KG1 (cell line): ENCODE measurements around the gene GPC5.
"Not testable (repeated sequence)": the region's sequence is repeated elsewhere in the genome, so short reads cannot be mapped to it uniquely, and the experiment has no call there.

Experiments used
- DNase-seq: peaks from one replicate; lab custom pipeline; 2025; lab: John Stamatoyannopoulos, UW

Gene GPC5

DNA sequence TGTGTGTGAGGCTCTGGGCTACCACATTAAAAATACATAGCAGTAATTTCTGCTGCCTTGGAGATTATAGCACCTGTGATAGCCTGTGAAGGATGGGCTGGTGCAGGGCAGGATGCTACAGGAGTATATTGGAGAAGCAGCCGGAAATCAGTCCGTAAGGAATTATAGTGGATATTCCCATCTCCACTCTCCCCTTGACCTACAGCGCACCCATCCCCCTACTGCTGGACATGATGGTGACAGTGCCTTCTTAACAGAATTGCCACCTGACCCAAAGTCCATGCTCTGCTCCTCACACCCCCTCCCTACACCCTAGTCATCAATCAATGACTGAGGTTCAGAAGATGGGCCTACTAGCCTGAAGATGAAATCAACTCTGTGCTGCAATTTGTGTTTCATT lies 376.0 kb downstream of the GPC5 start:
- no peak for DNase-seq

DNA sequence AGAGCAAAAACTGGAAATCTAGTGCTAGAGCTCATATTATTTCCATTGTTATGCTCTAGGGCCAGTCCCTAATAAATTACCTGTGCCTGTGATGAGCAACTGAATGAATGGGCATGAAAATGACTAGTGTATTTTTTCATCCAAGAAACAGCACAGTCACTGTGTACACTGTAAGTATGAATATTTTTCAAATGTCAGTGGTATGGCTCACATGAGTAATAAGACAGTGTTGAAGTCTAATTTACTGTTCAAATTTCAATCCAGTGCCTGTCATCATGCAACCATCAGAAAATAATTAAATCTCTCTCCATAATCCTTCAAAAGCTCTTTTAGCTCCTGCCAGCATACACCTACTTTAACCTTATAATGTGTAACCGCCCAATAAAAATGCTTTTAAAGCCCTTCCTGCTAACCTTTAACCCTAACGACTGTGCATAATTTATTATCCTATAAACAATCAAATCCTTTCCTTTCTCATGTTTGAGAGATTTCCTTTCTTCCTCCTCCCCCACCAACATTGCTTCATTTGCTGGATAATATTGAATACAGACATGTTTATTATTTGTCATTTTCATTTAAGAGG lies 378.3 kb downstream of the GPC5 start:
- no peak for DNase-seq

DNA sequence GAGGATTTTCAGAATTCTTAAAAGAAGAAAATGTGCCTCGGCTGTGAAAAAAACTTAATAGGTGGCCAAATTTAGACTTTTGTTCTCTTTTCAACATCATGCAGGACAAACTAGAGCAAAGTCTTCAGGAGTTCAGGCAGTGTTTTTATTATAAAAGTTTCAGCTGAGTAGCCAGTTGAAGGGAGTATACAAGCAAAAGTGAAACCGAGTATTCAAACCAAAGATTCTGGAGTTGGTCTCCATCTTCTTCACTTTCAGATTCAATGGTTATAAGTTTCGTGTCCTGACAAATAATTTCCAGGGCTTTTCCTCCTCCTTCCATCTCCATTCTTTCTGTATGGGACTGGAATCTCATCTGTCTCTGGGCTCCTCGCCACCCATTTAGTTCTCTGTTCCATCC lies 379.7 kb downstream of the GPC5 start:
- DNase-seq: no peak

DNA sequence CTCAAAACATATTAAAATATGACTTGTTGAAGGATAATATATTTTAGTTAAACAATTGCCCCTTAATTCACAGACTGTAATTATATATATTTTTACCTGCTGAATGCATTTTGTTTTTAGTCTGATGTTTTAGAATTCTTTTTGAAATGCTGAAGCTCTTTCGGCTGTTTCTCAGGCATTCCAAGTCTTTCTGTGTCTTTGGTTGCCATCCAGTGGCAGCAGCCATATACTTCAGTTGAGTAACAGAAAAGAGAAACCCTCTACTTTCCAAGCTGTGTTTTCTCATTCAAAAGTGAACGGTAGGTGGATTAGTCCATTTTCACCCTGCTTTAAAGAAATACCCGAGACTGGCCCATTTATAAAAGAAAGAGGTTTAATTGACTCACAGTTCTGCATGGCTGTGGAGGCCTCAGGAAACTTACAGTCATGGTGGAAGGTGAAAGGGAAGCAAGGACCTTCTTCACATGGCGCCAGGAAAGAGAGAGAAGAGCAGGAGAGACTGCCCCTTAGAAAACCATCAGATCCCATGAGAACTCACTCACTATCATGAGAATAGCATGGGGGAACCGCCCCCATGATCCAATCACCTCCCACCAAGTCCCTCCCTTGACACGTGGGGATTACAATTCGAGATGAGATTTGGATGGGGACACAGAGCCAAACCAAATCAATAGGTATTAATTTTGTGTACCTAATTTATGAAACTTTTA lies 383.7 kb downstream of the GPC5 start:
- DNase-seq: not testable (repeated sequence)

DNA sequence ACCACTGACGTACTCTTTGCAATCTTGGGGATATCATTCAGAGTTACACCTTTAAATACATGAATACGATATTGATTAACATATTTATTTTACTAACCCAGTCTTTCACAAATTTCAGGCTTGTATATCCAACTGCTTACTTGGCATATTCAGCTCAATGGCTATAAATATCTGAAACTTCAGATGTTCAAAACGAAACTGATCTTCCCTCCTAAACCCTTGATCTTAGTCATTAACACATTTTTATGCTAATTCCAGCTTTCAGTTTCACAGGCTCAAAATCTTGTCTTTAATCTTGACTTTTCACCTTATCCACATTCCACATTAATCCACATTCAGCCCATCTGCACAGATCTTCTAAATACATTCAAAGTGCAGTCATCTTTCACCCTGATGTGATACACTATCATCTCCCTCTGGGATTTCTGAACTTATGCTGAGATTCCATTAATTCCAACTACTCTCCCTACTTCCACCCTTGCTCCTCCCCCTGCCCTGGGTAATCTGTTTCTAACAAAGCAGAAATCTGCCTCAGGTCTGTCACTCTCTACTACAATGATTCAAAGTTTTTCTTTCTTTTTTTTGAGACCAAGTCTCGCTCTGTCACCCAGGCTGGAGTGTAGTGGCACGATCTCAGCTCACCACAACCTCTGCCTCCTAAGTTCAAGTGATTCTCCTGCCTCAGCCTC lies 387.2 kb downstream of the GPC5 start:
- DNase-seq: no peak

DNA sequence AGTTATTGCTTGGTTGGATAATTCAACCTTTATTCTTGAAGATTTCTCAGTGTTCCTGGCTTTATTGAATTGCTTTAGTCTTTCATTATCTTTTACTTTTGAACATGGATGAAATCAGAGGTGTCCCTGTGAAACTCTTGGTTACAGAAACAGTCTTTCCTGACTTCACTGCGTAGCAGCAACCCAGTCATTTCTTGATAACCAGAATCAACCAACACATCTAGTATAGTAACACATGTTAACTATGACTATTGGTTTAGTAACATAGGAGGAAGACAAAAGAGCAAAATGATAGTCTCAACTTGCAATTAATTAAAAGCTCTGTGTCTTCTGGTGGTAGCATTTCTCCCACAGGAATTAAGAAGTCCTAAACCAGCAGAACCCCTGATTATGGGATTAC lies 393.6 kb downstream of the GPC5 start:
- no peak for DNase-seq

DNA sequence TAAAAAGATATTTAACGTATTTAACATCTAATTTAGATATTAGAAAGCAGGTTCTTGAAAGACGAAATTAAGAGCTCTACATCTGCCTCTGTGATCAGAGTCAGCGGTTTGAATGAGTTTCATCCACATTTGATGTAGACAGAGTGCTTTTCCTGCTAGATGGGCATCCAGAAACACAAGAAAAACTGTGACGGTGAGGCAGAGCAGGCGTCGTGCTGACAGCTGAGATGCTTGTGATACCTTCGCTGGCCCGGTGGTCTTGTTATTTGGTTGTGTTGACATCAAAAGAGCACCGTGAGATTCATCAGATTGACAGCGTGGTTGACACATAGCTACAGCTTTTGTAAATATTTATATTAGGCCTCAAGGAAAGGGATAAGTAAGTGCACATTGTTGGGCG lies 399.1 kb downstream of the GPC5 start:
- no peak for DNase-seq

DNA sequence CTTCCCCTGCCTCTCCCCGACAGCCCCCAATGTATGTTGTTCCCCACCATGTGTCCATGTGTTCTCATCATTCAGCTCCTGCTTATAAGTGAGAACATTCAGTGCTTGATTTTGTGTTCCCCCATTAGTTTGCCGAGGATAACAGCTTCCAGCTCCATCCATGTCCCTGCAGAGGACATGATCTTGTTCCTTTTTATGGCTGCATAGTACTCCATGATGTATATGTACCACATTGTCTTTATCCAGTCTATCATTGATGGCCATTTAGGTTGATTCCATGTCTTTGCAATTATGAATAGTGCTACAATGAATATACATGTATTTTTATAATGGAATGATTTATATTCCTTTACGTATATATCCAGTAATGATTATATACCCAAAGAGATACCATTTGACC lies 399.9 kb downstream of the GPC5 start:
- DNase-seq: not testable (repeated sequence)

DNA sequence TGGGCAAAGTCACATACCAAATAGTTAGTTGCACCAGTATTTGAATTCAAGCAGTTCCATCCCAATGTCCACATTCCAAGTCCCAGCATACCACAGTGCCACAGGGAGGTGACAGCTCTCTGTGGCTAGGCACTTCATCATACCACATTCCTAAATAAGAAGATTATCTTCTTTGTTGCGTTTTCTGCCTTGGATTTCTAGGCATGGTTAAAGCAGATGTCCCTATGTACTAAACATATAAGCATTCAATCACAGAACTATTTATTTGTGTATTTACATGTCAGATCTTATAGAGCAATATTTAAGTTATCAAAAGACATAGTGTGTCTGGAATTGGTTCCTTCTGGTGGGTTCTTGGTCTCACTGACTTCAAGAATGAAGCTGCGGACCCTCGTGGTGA lies 403.4 kb downstream of the GPC5 start:
- DNase-seq: not testable (repeated sequence)

DNA sequence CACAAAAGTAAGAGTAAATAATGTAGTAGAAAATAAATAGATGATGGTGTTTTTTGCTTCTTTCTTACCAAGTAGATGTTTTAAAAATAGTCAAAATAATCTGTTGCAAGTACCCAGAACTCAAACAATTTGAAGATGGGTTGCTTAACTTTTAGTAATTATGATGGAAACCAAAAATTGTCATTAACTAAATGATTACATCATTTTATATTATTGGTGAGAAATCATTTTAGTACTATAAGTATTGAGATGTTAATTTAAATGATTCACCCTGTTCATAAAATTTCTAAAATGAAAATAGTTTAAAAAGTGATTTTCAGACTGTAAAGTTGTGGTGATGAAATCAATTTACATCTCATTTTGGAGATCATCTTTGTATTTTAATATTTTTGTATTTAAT lies 404.5 kb downstream of the GPC5 start:
- DNase-seq: no peak

DNA sequence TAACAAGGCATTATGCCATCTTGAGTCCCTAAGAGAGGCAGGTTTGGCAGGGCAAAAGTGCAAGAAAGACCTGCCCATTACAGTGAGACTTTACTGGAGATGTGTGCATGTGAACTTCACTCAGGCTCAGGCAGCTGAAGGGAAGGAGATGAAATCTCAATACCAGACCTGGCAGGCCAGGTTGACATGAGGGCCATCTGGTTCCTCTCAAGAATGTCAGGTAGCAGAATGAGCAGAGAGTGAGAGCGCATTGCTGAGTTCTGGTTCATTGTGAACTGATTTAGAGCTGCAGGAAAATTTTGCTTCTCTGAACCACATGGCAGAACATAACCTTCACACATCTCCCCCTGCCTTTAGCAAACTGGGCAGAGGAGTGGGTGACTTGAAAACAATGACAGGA lies 406.3 kb downstream of the GPC5 start:
- no peak for DNase-seq

DNA sequence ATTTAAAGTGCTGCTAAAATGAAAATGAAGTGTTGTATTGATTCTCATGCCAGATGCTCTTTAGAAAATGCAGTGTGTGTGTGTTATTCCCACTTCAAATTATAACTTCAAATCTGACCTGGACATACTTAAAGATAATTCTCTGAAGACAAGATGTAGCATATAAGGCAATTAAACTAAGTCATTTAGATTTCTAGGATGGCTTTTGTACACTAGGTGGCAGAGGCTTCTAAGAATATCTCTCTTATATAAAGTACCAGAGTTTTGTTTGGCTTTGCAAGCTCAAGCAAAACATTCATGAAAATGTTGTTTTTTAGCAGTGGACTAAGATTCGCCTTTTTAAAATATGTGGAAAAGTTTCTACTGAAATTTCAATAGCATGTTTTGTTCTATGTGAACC lies 407.2 kb downstream of the GPC5 start:
- DNase-seq: no peak

DNA sequence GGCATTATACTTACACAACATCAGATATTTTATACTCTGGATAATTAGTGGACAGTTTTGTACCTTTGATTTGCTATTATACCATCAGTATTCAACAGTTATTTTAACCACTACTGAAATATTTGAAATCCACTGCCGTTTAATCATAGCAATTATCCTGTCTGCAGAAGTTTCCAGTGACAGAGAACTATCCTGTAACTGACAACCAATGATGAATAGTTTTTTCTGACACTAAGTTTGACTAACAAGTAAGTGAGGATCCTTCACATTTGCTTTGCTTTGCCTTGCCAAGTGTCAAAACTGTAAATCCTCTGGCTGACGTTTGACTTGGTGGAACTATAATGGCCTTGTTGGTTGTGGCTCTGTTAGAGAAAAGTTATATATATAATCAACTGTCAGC lies 410.7 kb downstream of the GPC5 start:
- DNase-seq: no peak

DNA sequence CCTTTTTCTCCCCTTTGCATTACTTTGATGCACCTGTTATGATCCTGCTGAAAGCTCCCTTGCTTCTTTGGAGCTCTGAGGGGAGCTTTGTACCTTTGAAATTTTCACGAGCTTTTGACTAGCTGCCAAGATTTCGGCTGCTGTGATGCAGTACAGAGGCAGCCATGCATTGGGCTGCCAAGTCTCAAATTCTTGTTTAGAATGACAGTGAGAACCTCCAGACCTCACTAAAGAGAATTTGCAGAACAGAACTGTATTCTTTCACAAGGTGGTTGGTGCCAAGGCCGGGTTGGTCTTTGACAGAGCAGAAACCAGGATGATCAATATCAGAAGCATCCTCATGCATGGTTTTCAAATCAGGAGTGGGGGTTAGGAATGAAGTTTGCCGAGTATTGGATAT lies 414.8 kb downstream of the GPC5 start:
- DNase-seq: no peak

DNA sequence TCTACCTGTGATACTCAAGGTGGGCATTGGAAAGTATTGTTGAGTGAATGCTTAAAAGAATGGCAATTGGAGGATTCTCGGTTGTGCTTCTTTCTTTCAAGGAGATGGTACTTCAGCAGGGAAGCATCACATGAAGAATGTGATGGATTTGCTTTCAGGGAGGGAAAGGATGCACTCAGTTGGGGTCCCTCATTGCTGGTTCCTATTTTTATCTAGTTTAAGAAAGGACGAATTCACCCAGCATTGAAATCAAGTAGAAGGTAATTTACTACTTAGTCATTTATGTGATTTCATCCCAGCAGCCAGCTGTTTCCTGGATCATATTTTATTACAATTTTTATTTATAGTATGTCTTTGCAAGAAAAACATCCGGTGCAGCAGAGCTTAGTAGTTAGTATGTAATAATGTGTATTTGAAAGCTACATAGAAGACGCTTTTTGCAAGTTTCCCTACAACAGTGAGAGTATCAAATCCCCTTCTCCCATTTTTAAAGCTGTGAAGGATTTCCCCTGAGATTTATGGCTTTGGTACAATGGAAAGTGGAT lies 417.9 kb downstream of the GPC5 start:
- no peak for DNase-seq

DNA sequence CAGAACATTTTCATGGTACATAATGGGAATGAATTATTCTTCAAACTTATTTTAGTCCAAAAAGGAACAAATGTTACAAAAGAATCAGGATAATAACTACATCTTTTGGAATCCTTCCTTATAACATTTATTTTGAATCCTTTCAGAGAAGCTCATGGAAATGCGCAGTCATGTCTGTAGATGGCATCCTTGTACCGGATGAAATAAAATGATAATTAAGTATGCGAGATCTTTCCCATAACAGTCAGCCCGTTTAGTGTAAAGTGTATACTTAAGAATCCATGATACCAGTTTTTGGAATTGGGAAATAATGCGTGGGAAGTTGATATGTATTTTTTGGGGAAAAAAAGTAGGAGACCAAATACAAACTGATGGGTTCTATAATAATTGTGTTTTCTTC lies 418.8 kb downstream of the GPC5 start:
- no peak for DNase-seq

DNA sequence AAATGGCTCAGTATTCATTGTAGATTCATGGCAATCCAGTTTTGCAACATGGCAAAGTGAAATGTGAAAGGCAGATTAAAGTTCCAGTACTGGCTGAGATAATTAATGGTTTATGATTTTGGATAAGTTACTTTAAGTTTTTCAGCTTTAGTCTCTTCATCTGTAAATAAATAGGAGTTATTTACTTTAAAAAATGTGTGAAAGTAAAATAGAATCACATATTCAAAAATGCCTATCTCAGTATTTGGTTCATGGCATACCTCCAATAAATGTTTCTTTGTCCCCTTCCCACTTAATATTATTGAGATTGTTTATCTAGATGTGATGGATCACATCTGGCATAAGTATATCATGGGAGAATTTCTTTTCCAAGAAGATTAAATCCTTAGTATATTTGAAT lies 426.0 kb downstream of the GPC5 start:
- no peak for DNase-seq

DNA sequence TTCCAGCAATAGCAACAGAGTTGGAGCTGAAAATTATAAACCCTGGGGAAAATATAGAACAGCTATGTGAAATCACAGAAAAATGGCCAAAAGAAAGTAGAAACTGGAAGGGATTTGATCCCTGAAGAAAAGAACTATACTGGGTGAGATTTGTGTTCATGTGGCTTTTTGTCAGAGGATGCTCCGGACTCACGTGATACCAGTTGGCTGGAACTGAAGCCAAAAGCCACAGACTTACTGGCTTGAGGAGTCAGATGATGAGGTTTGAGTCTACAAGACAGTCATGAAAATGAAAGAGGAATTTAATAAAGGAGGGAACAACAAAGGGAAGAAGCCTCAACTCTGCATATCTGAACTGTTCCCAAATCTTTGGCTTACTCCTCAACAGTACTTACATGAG lies 427.1 kb downstream of the GPC5 start:
- DNase-seq: no peak

DNA sequence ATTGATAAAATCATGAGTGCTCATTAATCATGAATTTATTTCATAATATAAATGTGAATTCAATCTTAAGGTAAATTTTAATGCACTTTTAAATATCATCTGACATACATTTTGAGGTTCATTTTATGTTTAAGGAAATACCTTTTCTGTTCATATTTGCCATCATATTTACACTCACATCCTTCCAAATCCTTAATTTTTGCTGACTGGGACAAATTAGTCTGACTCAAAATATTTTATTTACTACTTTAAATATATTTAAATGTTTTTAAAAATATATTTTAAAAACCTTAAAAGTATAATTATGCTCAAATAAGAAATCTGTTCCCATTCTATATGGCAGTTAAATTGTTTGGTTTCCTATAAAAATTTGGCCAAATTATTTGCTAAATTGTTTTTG lies 438.1 kb downstream of the GPC5 start:
- no peak for DNase-seq

DNA sequence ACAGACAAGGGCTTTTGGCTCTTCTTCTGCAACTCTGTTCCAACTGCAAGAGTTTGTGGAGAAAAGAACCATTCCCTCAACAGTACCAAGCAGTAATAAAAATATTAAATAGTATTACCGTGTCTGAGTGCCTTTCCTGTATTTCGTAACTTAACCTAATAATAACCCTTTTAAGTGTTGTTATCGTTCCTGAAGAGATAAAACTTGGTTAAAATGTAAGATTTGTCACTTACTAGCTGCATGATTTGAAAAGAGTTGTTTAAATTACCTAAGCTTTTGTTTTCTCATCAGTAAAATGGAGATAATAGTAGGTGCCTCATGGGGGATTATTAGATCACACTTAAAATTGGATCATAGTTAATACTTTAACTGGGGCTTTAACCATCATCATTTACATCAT lies 447.2 kb downstream of the GPC5 start:
- no peak for DNase-seq

DNA sequence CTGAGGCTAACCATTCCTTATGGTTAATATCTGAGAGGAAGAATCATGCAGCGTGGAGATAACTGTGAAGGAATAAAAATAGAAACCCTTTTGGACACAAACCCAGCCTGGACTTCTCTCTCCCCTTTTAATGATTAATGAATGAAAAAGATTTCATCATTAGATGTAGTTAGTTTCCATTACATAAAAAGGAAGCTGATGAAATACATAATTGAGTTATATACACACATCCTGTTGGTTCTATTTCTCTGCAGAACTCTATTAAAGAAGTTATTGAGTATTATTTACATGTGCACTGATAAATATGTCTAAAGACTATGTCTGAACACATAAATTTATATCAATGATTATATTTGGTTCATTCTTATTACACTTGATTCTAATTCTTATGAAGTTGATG lies 465.3 kb downstream of the GPC5 start:
- DNase-seq: no peak

DNA sequence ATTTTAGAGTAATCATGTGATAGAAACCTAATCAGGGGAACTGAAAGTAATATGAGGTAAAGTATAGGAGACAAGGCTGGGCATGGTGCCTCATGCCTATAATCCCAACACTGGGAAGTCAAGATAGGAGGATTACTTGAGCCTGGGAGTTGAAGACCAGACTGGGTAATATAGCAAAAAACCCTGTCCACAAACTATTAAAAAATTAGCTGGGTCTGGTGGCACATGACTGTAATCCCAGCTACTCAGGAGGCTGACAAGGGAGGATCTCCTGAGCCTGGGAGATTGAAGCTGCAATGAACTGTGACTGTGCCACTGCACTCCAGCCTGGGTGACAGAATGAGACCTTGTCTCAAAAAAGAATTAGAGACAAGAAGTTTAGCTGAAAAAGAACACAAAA lies 469.9 kb downstream of the GPC5 start:
- no peak for DNase-seq

DNA sequence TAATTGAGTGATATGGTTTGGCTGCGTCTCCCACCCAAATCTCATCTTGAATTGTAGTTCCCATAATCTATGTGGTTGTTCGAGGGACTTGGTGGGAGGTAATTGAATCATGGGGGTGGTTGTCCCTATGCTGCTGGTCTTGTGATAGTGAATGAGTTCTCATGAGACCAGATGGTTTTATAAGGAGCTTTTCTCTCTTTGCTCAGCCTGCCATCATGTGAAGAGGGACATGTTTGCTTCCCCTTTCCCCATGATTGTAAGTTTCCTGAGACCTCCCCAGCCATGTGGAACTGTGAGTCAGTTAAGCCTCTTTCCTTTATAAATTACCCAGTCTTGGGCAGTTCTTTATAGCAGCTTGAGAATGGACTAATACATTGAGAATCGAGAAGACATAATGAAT lies 480.1 kb downstream of the GPC5 start:
- no peak for DNase-seq
